ENCODE data around the gene PCDHGC5.

GRCh38 chr5:141513627-141514329 lies 24.9 kb downstream of the PCDHGC5 start:
- TF ChIP-seq CTCF (IDR thresholded peaks at IDR 0.05): peak in 1 of 4 experiments; percentile 3
- peak in 1 of 2 donors; percentile 35 for TF ChIP-seq POLR2A (IDR thresholded peaks at IDR 0.05)
- TF ChIP-seq POLR2AphosphoS5 (IDR thresholded peaks at IDR 0.05): peak; percentile 59 to 79 (median 66)
- TF ChIP-seq EP300 (IDR thresholded peaks at IDR 0.05): peak in 2 of 4 donors; percentile 44 to 46
